Measurements from ENCODE around the gene ST6GALNAC2. TPM values are rescaled to one million over a fixed set of nuclear protein-coding genes. Genes with fewer than 3 reads are reported as not detected.

Gene ST6GALNAC2
- total and polyA plus RNA-seq, 2 donors from 2014 or later = 6.5 to 28.6 TPM

- intact Hi-C loops (cut with DNase I) = no loop called here
- DNase-seq (peak in 3 of 5 donors; percentile 42 to 77 (median 76)), FAIRE-seq (no peak)
- no peaks in the 10 kb centered on the region for H3K36me3 ChIP-seq (ENCODE audit: control insufficient read depth in 2 of 3, insufficient read depth in 3 of 3, low read length in 3 of 3)
- H3K4me3 ChIP-seq (ENCODE audit: low read length in 3 of 3) = no peak overlapping the region
- no peak overlapping the region for H3K9ac ChIP-seq (ENCODE audit: low read length in 3 of 3)
- no peaks in the 10 kb centered on the region for H3K4me1 ChIP-seq (ENCODE audit: control insufficient read depth in 2 of 3, insufficient read depth in 2 of 3, low read depth in 1 of 3, low read length in 3 of 3)
- H3K27me3 ChIP-seq (ENCODE audit: control insufficient read depth, insufficient read depth, low read length) = no peaks in the 10 kb centered on the region
- no peak for TF ChIP-seq CTCF (IDR thresholded peaks at IDR 0.05; ENCODE audit: borderline replicate concordance, extremely low read depth, insufficient read depth)
- H3K27ac ChIP-seq (ENCODE audit: low read depth in 2 of 2, low read length in 2 of 2) = no peak overlapping the region
- H3K9me3 ChIP-seq (ENCODE audit: control insufficient read depth in 2 of 3, insufficient read depth in 1 of 3, low read length in 3 of 3) = no peaks in the 10 kb centered on the region
Observed at GRCh38 chr17:76631821-76632565, 46.3 kb upstream of the ST6GALNAC2 start.

GRCh38 chr17:76630151-76630550 is 44.5 kb upstream of the ST6GALNAC2 start:
- FAIRE-seq = no peak
- Histone ChIP-seq H3K27ac (ENCODE audit: low read depth in 2 of 2, low read length in 2 of 2) (no peak overlapping the region), H3K9ac (ENCODE audit: low read length in 3 of 3) (no peak overlapping the region)

GRCh38 chr17:76627510-76627909 is 41.9 kb upstream of the ST6GALNAC2 start:
- no peak for DNase-seq
- Histone ChIP-seq H3K36me3 (ENCODE audit: control insufficient read depth in 2 of 3, insufficient read depth in 3 of 3, low read length in 3 of 3) (no peaks in the 10 kb centered on the region), H3K9ac (ENCODE audit: low read length in 3 of 3) (no peak overlapping the region), H3K4me3 (ENCODE audit: low read length in 3 of 3) (no peak overlapping the region), H3K27me3 (ENCODE audit: control insufficient read depth, insufficient read depth, low read length) (no peaks in the 10 kb centered on the region), H3K4me1 (ENCODE audit: control insufficient read depth in 2 of 3, insufficient read depth in 2 of 3, low read depth in 1 of 3, low read length in 3 of 3) (peaks cover 0 to 7% (median 3%) of the 10 kb centered on the region in 3 donors), H3K9me3 (ENCODE audit: control insufficient read depth in 2 of 3, insufficient read depth in 1 of 3, low read length in 3 of 3) (no peaks in the 10 kb centered on the region), H3K27ac (ENCODE audit: low read depth in 2 of 2, low read length in 2 of 2) (no peak overlapping the region)
- no peak for FAIRE-seq
- intact Hi-C loops (cut with DNase I) = no loop called here
- TF ChIP-seq CTCF (IDR thresholded peaks at IDR 0.05; ENCODE audit: borderline replicate concordance, extremely low read depth, insufficient read depth) = no peak

More at GRCh38 chr17:76630151-76630550, 44.5 kb upstream of the ST6GALNAC2 start:
- Histone ChIP-seq H3K4me1 (ENCODE audit: control insufficient read depth in 2 of 3, insufficient read depth in 2 of 3, low read depth in 1 of 3, low read length in 3 of 3) (no peaks in the 10 kb centered on the region), H3K4me3 (ENCODE audit: low read length in 3 of 3) (no peak overlapping the region), H3K9me3 (ENCODE audit: control insufficient read depth in 2 of 3, insufficient read depth in 1 of 3, low read length in 3 of 3) (no peaks in the 10 kb centered on the region), H3K36me3 (ENCODE audit: control insufficient read depth in 2 of 3, insufficient read depth in 3 of 3, low read length in 3 of 3) (no peaks in the 10 kb centered on the region), H3K27me3 (ENCODE audit: control insufficient read depth, insufficient read depth, low read length) (no peaks in the 10 kb centered on the region)
- intact Hi-C loops (cut with DNase I) = no loop called here
- TF ChIP-seq CTCF (IDR thresholded peaks at IDR 0.05; ENCODE audit: borderline replicate concordance, extremely low read depth, insufficient read depth) = no peak
- peak in 3 of 5 donors; percentile 28 to 45 (median 38) for DNase-seq

Measured in kidney (tissue), 14 donors.